B cell (primary cell): ENCODE measurements around the gene HBQ1. TPM values are rescaled to one million over a fixed set of nuclear protein-coding genes. Genes with fewer than 3 reads are reported as not detected.

ENCODE experiments used
- ATAC-seq: fragments of 200-7000 bp; cut with Tn5 transposase; one replicate; pipeline ENCODE4 v1.10.0; 2021; ENCODE audit warnings: low read depth, mild to moderate bottlenecking, moderate number of reproducible peaks, moderate library complexity
- CTCF ChIA-PET: fragments of 350-600 bp; sonication (Branson Sonifier 250); formaldehyde crosslinking; loops from one replicate; lab custom pipeline; 2021; ENCODE audit warnings: antibody characterized with exemption, inconsistent platforms; lab: Charles Lee
- POLR2A ChIA-PET: fragments of 350-600 bp; sonication (Branson Sonifier 250); formaldehyde crosslinking; loops from one replicate; lab custom pipeline; 2021; ENCODE audit warnings: antibody characterized with exemption; lab: Charles Lee
- DNase-seq: peaks from one replicate; pipeline ENCODE4 v3.0.0; 2013
- H2AFZ ChIP-seq: 2 replicates; pipeline ENCODE4 v1.6.1; 2012; ENCODE audit warnings: mild to moderate bottlenecking, low read depth, low read length; ENCODE audit not compliant: insufficient read depth, poor library complexity, severe bottlenecking
- H3K27ac ChIP-seq, 2 donors: 1 replicate in 1 of 2; 2 replicates in 1 of 2; pipeline ENCODE4 v1.5.1; 2012 to 2013; ENCODE audit warnings: low read length in 2 of 2, mild to moderate bottlenecking in 2 of 2, moderate library complexity in 1 of 2
- H3K27me3 ChIP-seq, 4 experiments: fragments of 200-600 bp in 1 of 4; sonication (generic) in 1 of 4; replicated peaks in 1 of 4; 1 replicate in 2 of 4; 2 replicates in 2 of 4; pipeline versions ENCODE4 v1.6.1 to v1.7.0; 2013 to 2016; ENCODE audit warnings: low read length in 3 of 4, mild to moderate bottlenecking in 2 of 4, mixed read lengths in 1 of 4, moderate library complexity in 1 of 4; ENCODE audit not compliant: insufficient read depth in 4 of 4, control insufficient read depth in 3 of 4; ENCODE audit errors: control extremely low read depth in 1 of 4
- H3K36me3 ChIP-seq, 2 experiments: replicated peaks in 1 of 2; 1 replicate in 1 of 2; 2 replicates in 1 of 2; pipeline versions ENCODE4 v1.6.1 to v1.7.1; 2013; ENCODE audit warnings: low read length in 1 of 2; ENCODE audit not compliant: insufficient read depth in 2 of 2, control insufficient read depth in 1 of 2; ENCODE audit errors: control extremely low read depth in 1 of 2, extremely low read depth in 1 of 2
- H3K4me1 ChIP-seq, 2 donors: fragments of 200-600 bp in 1 of 2; sonication (generic) in 1 of 2; 1 replicate in 1 of 2; 2 replicates in 1 of 2; pipeline versions ENCODE4 v1.5.1 to v1.6.1; 2013 to 2017; ENCODE audit warnings: low read length in 2 of 2; ENCODE audit not compliant: control insufficient read depth in 2 of 2, insufficient read depth in 2 of 2
- H3K4me2 ChIP-seq: replicated peaks from 2 replicates; pipeline ENCODE3; 2012; ENCODE audit warnings: mild to moderate bottlenecking, low read depth, low read length; ENCODE audit not compliant: poor library complexity, severe bottlenecking
- H3K4me3 ChIP-seq, 5 experiments: fragments of 200-600 bp in 1 of 5; sonication (generic) in 1 of 5; 1 replicate in 3 of 5; 2 replicates in 2 of 5; pipeline versions ENCODE4 v1.5.1 to v1.7.0; 2011 to 2016; ENCODE audit warnings: low read length in 4 of 5, mild to moderate bottlenecking in 4 of 5, low read depth in 2 of 5, control low read depth in 1 of 5, moderate library complexity in 1 of 5; ENCODE audit not compliant: insufficient read depth in 1 of 5; ENCODE audit errors: control extremely low read depth in 1 of 5, extremely low read depth in 1 of 5
- H3K79me2 ChIP-seq: fragments of 200-600 bp; sonication (generic); one replicate; pipeline ENCODE4 v1.6.0; 2016; ENCODE audit warnings: low read length; ENCODE audit not compliant: control insufficient read depth, insufficient read depth
- H3K9ac ChIP-seq: fragments of 200-600 bp; sonication (generic); 2 replicates; pipeline ENCODE4 v1.6.1; 2017; ENCODE audit warnings: mild to moderate bottlenecking, low read length, moderate library complexity
- H3K9me3 ChIP-seq, 3 donors: one replicate each; pipeline versions ENCODE4 v1.6.1 to v1.7.1; 2013; ENCODE audit warnings: low read length in 2 of 3; ENCODE audit not compliant: control insufficient read depth in 2 of 3, insufficient read depth in 1 of 3; ENCODE audit errors: control extremely low read depth in 1 of 3
- H4K20me1 ChIP-seq: 2 replicates; pipeline ENCODE4 v1.6.0; 2012; ENCODE audit warnings: mild to moderate bottlenecking, low read length; ENCODE audit not compliant: insufficient read depth, control insufficient read depth, poor library complexity, severe bottlenecking
- H3K27ac Mint-ChIP-seq: one replicate; pipeline ENCODE4 v1.8.0; 2021; ENCODE audit warnings: mixed read lengths
- H3K27me3 Mint-ChIP-seq: one replicate; pipeline ENCODE4 v1.8.0; 2021; ENCODE audit warnings: mixed read lengths
- H3K4me1 Mint-ChIP-seq: one replicate; pipeline ENCODE4 v1.8.0; 2021; ENCODE audit warnings: mixed read lengths
- H3K4me3 Mint-ChIP-seq: one replicate; pipeline ENCODE4 v1.8.0; 2021; ENCODE audit warnings: mixed read lengths
- H3K9me3 Mint-ChIP-seq: one replicate; pipeline ENCODE4 v1.8.0; 2022; ENCODE audit warnings: mixed read lengths; ENCODE audit not compliant: insufficient read depth
- EZH2 ChIP-seq: IDR thresholded peaks from 2 replicates; pipeline ENCODE4 v1.6.1; 2012; ENCODE audit warnings: borderline replicate concordance, low read depth, mild to moderate bottlenecking, moderate library complexity, low read length; ENCODE audit not compliant: insufficient read depth, poor library complexity, severe bottlenecking
- WGBS: methylation state at CpG from one replicate; pipeline ENCODE4 v1.1.5; 2013; ENCODE audit warnings: missing lambda C conversion rate; ENCODE audit not compliant: insufficient coverage; 5-methylcytosine and 5-hydroxymethylcytosine counted together
- intact Hi-C: fragments of 100-400 bp; cut with micrococcal nuclease; formaldehyde crosslinking; loops from one replicate; pipeline ENCODE4 v1.10.0; 2022
- polyA plus RNA-seq: library from polyadenylated mRNA; depleted of rRNA; stranded (reverse); fragments of >200 nt; gene quantifications from 2 replicates; pipeline ENCODE4 v1.2.3, GENCODE V29; 2012
- total RNA-seq, 2 donors: library from RNA; stranded (reverse); fragments of 120-200 nt in 1 of 2; gene quantifications; 1 replicate in 1 of 2; 2 replicates in 1 of 2; pipeline versions ENCODE4 v1.2.3 to v1.2.4, GENCODE V29; 2013 to 2022
- TF ChIP-seq, protein P1 (sequence below): fragments of 200-600 bp; IDR thresholded peaks from one replicate; pipeline ENCODE4 v1.8.0; 2022; ENCODE audit warnings: antibody characterized with exemption, mild to moderate bottlenecking

The HBQ1 gene
- total and polyA plus RNA-seq, 2 donors (not counting 1 experiment from before 2014, with no cell fraction given): not detected

DNA sequence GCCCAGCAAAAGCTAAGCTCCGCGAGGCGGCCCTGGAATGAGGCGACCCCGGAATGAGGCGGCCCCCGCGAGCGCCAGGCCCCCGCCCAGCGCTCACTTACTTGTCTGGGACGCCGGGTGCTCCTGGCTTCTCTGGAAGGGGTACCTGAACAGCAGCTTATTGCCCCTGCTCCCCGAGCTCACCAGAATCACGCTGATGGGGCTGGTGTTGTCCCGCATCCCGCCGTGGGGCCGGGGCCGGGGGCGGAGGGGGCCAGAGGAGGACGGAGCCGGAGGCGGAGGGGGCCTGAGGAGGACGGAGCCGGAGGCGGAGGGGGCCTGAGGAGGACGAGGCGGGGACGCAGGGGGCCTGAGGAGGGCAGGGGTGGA lies 42.2 kb upstream of the HBQ1 start:
- H3K36me3 ChIP-seq: no peaks in the 10 kb centered on the region
- under 1% methylated on average over 16 of the region's 30 CpGs for WGBS
- H3K27me3 ChIP-seq: no peaks in the 10 kb centered on the region
- ATAC-seq (peak; percentile 3), DNase-seq (peak; percentile 51)
- Mint-ChIP-seq H3K27ac (peak overlapping the region; percentile 26), H3K4me3 (peak overlapping the region; percentile 74), H3K27me3 (no peaks in the 10 kb centered on the region), H3K9me3 (no peaks in the 10 kb centered on the region), H3K4me1 (peaks cover 15% of the 10 kb centered on the region)
- H3K27ac ChIP-seq: peak overlapping the region in 1 of 2 donors; percentile 88
- ChIA-PET POLR2A (interaction anchor here (0.5 to 0.7 kb wide), 2 partner anchors 21 to 28 kb away, joined by 3 read pairs; partner anchors contain the start of gene HBM), CTCF (interaction anchor here (1.2 to 1.6 kb wide), 2 partner anchors 41 to 72 kb away, joined by 3 to 4 read pairs; no protein-coding TSS in a partner anchor)
- no peaks in the 10 kb centered on the region for H4K20me1 ChIP-seq
- H3K4me3 ChIP-seq: peak overlapping the region; percentile 38 to 79 (median 64)
- H3K9me3 ChIP-seq: peaks cover 0 to 7% (median 0%) of the 10 kb centered on the region in 3 donors
- intact Hi-C loops: loop anchor here (2.0 kb wide), 2 partner anchors 43 to 97 kb away; partner anchors contain the start of genes FAM234A and HBQ1
- peak overlapping the region; percentile 81 for H2AFZ ChIP-seq
- peaks cover 0 to 10% of the 10 kb centered on the region in 2 donors for H3K4me1 ChIP-seq
- peak overlapping the region; percentile 75 for H3K9ac ChIP-seq
- peak overlapping the region; percentile 97 for H3K4me2 ChIP-seq
- peaks cover 46% of the 10 kb centered on the region for H3K79me2 ChIP-seq
- TF ChIP-seq, protein P1, sequence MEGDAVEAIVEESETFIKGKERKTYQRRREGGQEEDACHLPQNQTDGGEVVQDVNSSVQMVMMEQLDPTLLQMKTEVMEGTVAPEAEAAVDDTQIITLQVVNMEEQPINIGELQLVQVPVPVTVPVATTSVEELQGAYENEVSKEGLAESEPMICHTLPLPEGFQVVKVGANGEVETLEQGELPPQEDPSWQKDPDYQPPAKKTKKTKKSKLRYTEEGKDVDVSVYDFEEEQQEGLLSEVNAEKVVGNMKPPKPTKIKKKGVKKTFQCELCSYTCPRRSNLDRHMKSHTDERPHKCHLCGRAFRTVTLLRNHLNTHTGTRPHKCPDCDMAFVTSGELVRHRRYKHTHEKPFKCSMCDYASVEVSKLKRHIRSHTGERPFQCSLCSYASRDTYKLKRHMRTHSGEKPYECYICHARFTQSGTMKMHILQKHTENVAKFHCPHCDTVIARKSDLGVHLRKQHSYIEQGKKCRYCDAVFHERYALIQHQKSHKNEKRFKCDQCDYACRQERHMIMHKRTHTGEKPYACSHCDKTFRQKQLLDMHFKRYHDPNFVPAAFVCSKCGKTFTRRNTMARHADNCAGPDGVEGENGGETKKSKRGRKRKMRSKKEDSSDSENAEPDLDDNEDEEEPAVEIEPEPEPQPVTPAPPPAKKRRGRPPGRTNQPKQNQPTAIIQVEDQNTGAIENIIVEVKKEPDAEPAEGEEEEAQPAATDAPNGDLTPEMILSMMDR: no peak
- TF ChIP-seq EZH2: no peak

DNA sequence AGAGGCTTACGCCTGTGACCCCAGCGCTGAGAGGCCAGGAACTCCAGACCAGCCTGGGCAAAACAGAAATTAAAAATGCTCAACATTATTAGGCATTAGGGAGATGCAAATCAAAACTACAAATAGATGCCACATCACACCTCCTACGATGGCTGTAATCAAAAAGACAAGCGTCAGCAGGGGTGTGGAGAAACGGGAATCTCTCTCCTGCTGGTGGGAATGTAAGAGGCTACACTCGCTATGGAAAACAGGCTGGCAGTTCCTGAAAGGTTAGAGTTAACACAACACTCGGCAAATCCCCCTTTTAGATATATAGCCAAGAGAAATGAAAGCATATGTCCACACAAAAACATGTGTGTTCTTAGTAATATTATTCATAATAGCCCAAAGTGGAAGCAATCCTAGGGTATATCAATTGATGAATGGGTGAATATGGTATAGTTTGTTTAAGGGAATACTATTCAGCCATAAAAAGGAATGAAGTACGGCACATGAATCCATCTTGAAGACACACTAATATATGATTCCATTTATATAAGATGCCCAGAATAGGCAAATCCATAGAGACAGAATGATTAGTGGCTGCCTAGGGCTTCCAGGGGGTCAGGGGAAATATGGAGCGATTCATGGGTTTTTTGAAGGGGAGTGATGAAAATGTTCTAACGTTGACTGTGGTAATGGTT lies 39.9 kb upstream of the HBQ1 start:
- no peak overlapping the region for H3K4me2 ChIP-seq
- no peak for DNase-seq
- H3K4me3 Mint-ChIP-seq: peak overlapping the region; percentile 48
- no peak for ATAC-seq
- intact Hi-C loops: no loop called here
- peaks cover 9% of the 10 kb centered on the region for H3K4me1 Mint-ChIP-seq
- H3K27me3 ChIP-seq: peaks cover 0 to 7% (median 0%) of the 10 kb centered on the region in 4 experiments
- H3K9ac ChIP-seq: no peak overlapping the region
- no peak overlapping the region for H3K27ac ChIP-seq
- H3K27ac Mint-ChIP-seq: peak overlapping the region; percentile 42
- ChIA-PET CTCF (interaction anchor here (0.6 kb wide), 1 partner anchor 33 kb away, joined by 4 read pairs; no protein-coding TSS in a partner anchor), POLR2A (no interaction called here)
- TF ChIP-seq, protein P1: no peak
- no peak for TF ChIP-seq EZH2
- peaks cover 15% of the 10 kb centered on the region for H3K27me3 Mint-ChIP-seq
- H3K9me3 Mint-ChIP-seq: no peaks in the 10 kb centered on the region
- no peaks in the 10 kb centered on the region for H4K20me1 ChIP-seq
- no peaks in the 10 kb centered on the region for H3K36me3 ChIP-seq
- no peak overlapping the region for H3K4me3 ChIP-seq
- H3K4me1 ChIP-seq: peaks cover 0 to 10% of the 10 kb centered on the region in 2 donors
- peaks cover 27% of the 10 kb centered on the region for H3K79me2 ChIP-seq
- 86% methylated on average over 4 of the region's 10 CpGs for WGBS
- no peak overlapping the region for H2AFZ ChIP-seq
- H3K9me3 ChIP-seq: peaks cover 0 to 7% (median 0%) of the 10 kb centered on the region in 3 donors
